K562 (cell line): Measurements from ENCODE around the gene OBSCN. TPM values are rescaled to one million over a fixed set of nuclear protein-coding genes. Genes with fewer than 3 reads are reported as not detected.

Experiments used
- ATAC-seq: fragments of 200-7000 bp; cut with Tn5 transposase; 3 replicates; pipeline ENCODE4 v1.9.1; 2020; ENCODE audit warnings: moderate library complexity
- BruUV-seq: library from RNA; stranded (reverse); fragments of 400-500 nt; replicated peaks from 2 replicates; lab custom pipeline; 2021; lab: Mats Ljungman, UMichigan
- CTCF ChIA-PET: fragments of 300-600 bp; formaldehyde crosslinking; extraction: SDS; loops from one replicate; lab custom pipeline; 2021; ENCODE audit warnings: low intra/inter-chr PET ratio; lab: Yijun Ruan, JAX
- POLR2A ChIA-PET: fragments of 300-600, 350-650 bp; sonication (Branson Sonifier 250); formaldehyde crosslinking; extraction: SDS; loops from one replicate; lab custom pipeline; 2021; ENCODE audit warnings: antibody characterized with exemption, inconsistent platforms; lab: Yijun Ruan, JAX
- DNase-seq, 4 experiments: peaks; one replicate each; pipeline versions ENCODE4 v3.0.0 to v3.0.0-alpha.2; 2011 to 2018; ENCODE audit warnings: low spot score in 3 of 4, mixed read lengths in 3 of 4; ENCODE audit errors: extremely low read depth in 1 of 4
- FAIRE-seq: peaks from 2 replicates; lab custom pipeline; 2011; peaks lifted over from hg19 to GRCh38; lab: Jason Lieb, UNC
- H2AFZ ChIP-seq: 2 replicates; pipeline ENCODE4 v1.6.0; 2011; ENCODE audit warnings: low read depth, low read length, control low read depth, inconsistent platforms
- H3K27ac ChIP-seq: fragments of 200-600 bp; 3 replicates; pipeline ENCODE4 v1.8.0; 2011; ENCODE audit warnings: low read depth, mild to moderate bottlenecking, control low read depth, inconsistent platforms, low read length, moderate library complexity, mixed read lengths; ENCODE audit errors: extremely low read depth
- H3K27me3 ChIP-seq, 2 experiments: fragments of 300-600 bp in 1 of 2; 2 replicates in 1 of 2; 3 replicates in 1 of 2; pipeline versions ENCODE4 v1.6.0 to v1.8.0; 2011; ENCODE audit warnings: inconsistent platforms in 2 of 2, low read length in 2 of 2, mild to moderate bottlenecking in 1 of 2, mixed read lengths in 1 of 2, moderate library complexity in 1 of 2; ENCODE audit not compliant: control insufficient read depth in 2 of 2, insufficient read depth in 2 of 2
- H3K36me3 ChIP-seq: fragments of 300-600 bp; 3 replicates; pipeline ENCODE4 v1.8.0; 2011; ENCODE audit warnings: mild to moderate bottlenecking, low read length, inconsistent platforms; ENCODE audit not compliant: control insufficient read depth, insufficient read depth
- H3K4me1 ChIP-seq, 2 experiments: fragments of 200-600 bp in 1 of 2; replicated peaks in 1 of 2; 2 replicates in 1 of 2; 3 replicates in 1 of 2; pipeline versions ENCODE4 v1.5.1 to v1.8.0; 2011; ENCODE audit warnings: inconsistent platforms in 2 of 2, low read length in 2 of 2, mild to moderate bottlenecking in 1 of 2, mixed read lengths in 1 of 2, moderate library complexity in 1 of 2; ENCODE audit not compliant: control insufficient read depth in 2 of 2, insufficient read depth in 2 of 2
- H3K4me2 ChIP-seq: 2 replicates; pipeline ENCODE4 v1.6.1; 2011; ENCODE audit warnings: low read length, control low read depth, inconsistent platforms, mixed read lengths; ENCODE audit not compliant: insufficient read depth
- H3K4me3 ChIP-seq: fragments of 200-600 bp; sonication (generic), shearing (Covaris generic); 2 replicates; pipeline ENCODE4 v1.5.1; 2016; ENCODE audit warnings: control low read depth, inconsistent platforms
- H3K79me2 ChIP-seq: fragments of 200-600 bp; 3 replicates; pipeline ENCODE4 v1.8.0; 2011; ENCODE audit warnings: low read length, inconsistent platforms; ENCODE audit not compliant: control insufficient read depth, insufficient read depth
- H3K9ac ChIP-seq, 2 experiments: 2 replicates each; pipeline versions ENCODE4 v1.6.0 to v1.6.1; 2011; ENCODE audit warnings: low read depth in 2 of 2, low read length in 2 of 2, control low read depth in 1 of 2, inconsistent platforms in 1 of 2, mild to moderate bottlenecking in 1 of 2, mixed read lengths in 1 of 2; ENCODE audit not compliant: insufficient read depth in 1 of 2
- H3K9me1 ChIP-seq: one replicate; pipeline ENCODE4 v1.6.0; 2011; ENCODE audit warnings: inconsistent platforms, mild to moderate bottlenecking, low read length, moderate library complexity; ENCODE audit not compliant: control insufficient read depth, insufficient read depth
- H3K9me3 ChIP-seq: replicated peaks from 2 replicates; pipeline ENCODE4 v1.5.1; 2011; ENCODE audit warnings: low read depth, low read length, inconsistent platforms; ENCODE audit not compliant: control insufficient read depth, insufficient read depth
- H4K20me1 ChIP-seq: replicated peaks from 2 replicates; pipeline ENCODE4 v1.6.1; 2011; ENCODE audit warnings: low read length, inconsistent platforms, mixed read lengths; ENCODE audit not compliant: control insufficient read depth, insufficient read depth
- CBX3 ChIP-seq, 2 experiments: IDR thresholded peaks; 1 replicate in 1 of 2; 2 replicates in 1 of 2; pipeline ENCODE4 v1.6.1; 2012; ENCODE audit warnings: inconsistent platforms in 2 of 2, low read length in 2 of 2, borderline replicate concordance in 1 of 2, control low read depth in 1 of 2
- CBX5 ChIP-seq: IDR thresholded peaks from 2 replicates; pipeline ENCODE4 v1.6.1; 2014; ENCODE audit warnings: low read depth, borderline replicate concordance
- KLF10 ChIP-seq: fragments of 250-450 bp; sonication (Bioruptor Pico); IDR thresholded peaks from 2 replicates; pipeline ENCODE4 v1.6.1; 2021; ENCODE audit warnings: matching md5 sums
- TRIM28 ChIP-seq: fragments of 450-650 bp; IDR thresholded peaks from 2 replicates; pipeline ENCODE4 v1.6.1; 2017
- XRCC3 ChIP-seq: fragments of 450-650 bp; IDR thresholded peaks from 2 replicates; pipeline ENCODE4 v1.6.1; 2017; ENCODE audit warnings: mild to moderate bottlenecking, moderate library complexity
- ZFP1 ChIP-seq: fragments of 450-650 bp; formaldehyde crosslinking; IDR thresholded peaks from 2 replicates; pipeline ENCODE4 v1.4.0; 2020; ENCODE audit warnings: mild to moderate bottlenecking, mixed read lengths
- ZNF431 ChIP-seq: sonication (generic); formaldehyde crosslinking; IDR thresholded peaks from 2 replicates; pipeline ENCODE4 v1.8.0; 2022; ENCODE audit warnings: mild to moderate bottlenecking, missing genetic modification reagents
- in situ Hi-C: fragments of 300-500 bp; cut with MboI; formaldehyde crosslinking; loops from 4 replicates; pipeline ENCODE4 v1.15.0; 2018; ENCODE audit warnings: inconsistent platforms, mixed read lengths
- intact Hi-C: fragments of 100-400 bp; cut with micrococcal nuclease; formaldehyde crosslinking; loops from 2 replicates; pipeline ENCODE4 v1.14.2; 2022
- polyA plus RNA-seq, 8 experiments: library from polyadenylated mRNA; depleted of rRNA in 4 of 8; stranded (reverse) in 5 of 8; unstranded in 3 of 8; fragments of >200 nt; fragmentation: Nextera tagmentation in 2 of 8; fragmentation: Illumina TruSeq in 1 of 8; extraction: Ambion mirVana in 2 of 8; extraction: Trizol in 1 of 8; gene quantifications; 2 replicates each; pipeline versions ENCODE4 v1.2.1 to v1.2.3, GENCODE V29; 2011 to 2014; ENCODE audit warnings: inconsistent platforms in 1 of 8, missing spikeins in 1 of 8
- total RNA-seq, 7 experiments: library from RNA; depleted of rRNA in 6 of 7; stranded (reverse); fragments of >200 nt in 6 of 7; fragmentation: Illumina TruSeq in 2 of 7; extraction: Trizol in 2 of 7; gene quantifications; 2 replicates each; pipeline versions ENCODE4 v1.2.1 to v1.2.3, GENCODE V29; 2011 to 2021; ENCODE audit warnings: low replicate concordance in 1 of 7
- TF ChIP-seq, protein P1 (sequence below): fragments of 250-450 bp; sonication (Bioruptor Pico); IDR thresholded peaks from 2 replicates; pipeline ENCODE4 v1.5.1; 2021; ENCODE audit warnings: mild to moderate bottlenecking
- TF ChIP-seq, protein P2 (sequence below): fragments of 450-650 bp; IDR thresholded peaks from 2 replicates; pipeline ENCODE4 v1.6.1; 2018; ENCODE audit warnings: mild to moderate bottlenecking, low read depth; ENCODE audit not compliant: partially characterized antibody

OBSCN gene
- total and polyA plus RNA-seq, 9 of the 15 experiments (the other 6 are each of a cell fraction or from before 2014, with no cell fraction given): 0.18 to 19.7 (median 3.6) TPM

DNA sequence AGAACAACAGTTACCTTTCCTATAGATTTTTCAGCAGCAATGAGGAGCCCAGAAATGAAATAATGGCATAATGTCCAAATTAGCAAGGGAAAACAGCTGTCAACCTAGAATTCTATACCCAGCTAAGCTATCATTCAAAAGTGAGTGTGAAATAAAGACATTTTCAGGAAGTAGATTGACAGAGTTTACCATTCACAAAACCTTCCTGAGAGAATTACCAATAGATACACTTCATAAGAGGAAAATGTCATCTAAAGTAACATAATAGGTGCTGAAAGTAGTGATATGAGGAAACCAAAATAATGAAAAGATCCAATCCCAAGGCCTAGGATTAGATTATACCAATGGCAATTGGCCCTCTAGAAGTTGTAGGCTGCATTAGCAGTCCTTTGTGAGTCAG is 34.6 kb downstream of the OBSCN start:
- ATAC-seq: no peak

More for the DNA sequence above, 34.6 kb downstream of the OBSCN start:
- H3K27me3 ChIP-seq: no peaks in the 10 kb centered on the region
- no peak overlapping the region for H2AFZ ChIP-seq
- CTCF ChIA-PET: no interaction called here
- no peak overlapping the region for H3K4me3 ChIP-seq
- no peak overlapping the region for H3K27ac ChIP-seq
- no peak overlapping the region for H3K4me2 ChIP-seq
- H3K9ac ChIP-seq: no peak overlapping the region
- H3K36me3 ChIP-seq: peaks cover 12% of the 10 kb centered on the region; the same call in 1 of the 3 replicates
- H4K20me1 ChIP-seq: no peaks in the 10 kb centered on the region
- peaks cover 23% of the 10 kb centered on the region for H3K9me3 ChIP-seq
- no peak for TF ChIP-seq KLF10 (CRISPR knock-in tag)
- peak; percentile 97 for TF ChIP-seq TRIM28
- TF ChIP-seq ZFP1 (CRISPR knock-in tag): peak; percentile 99
- TF ChIP-seq, protein P1, sequence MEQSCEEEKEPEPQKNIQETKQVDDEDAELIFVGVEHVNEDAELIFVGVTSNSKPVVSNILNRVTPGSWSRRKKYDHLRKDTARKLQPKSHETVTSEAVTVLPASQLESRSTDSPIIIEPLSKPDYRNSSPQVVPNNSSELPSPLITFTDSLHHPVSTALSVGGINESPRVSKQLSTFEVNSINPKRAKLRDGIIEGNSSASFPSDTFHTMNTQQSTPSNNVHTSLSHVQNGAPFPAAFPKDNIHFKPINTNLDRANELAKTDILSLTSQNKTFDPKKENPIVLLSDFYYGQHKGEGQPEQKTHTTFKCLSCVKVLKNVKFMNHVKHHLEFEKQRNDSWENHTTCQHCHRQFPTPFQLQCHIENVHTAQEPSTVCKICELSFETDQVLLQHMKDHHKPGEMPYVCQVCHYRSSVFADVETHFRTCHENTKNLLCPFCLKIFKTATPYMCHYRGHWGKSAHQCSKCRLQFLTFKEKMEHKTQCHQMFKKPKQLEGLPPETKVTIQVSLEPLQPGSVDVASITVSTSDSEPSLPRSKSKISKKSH (CRISPR knock-in tag): 0 out of 2 replicates have a peak, but pooled peaks have one; percentile 16
- peak; percentile 55; the same call in 1 of the 2 replicates for TF ChIP-seq CBX5
- no peak for TF ChIP-seq ZNF431 (CRISPR knock-in tag)
- TF ChIP-seq, protein P2, sequence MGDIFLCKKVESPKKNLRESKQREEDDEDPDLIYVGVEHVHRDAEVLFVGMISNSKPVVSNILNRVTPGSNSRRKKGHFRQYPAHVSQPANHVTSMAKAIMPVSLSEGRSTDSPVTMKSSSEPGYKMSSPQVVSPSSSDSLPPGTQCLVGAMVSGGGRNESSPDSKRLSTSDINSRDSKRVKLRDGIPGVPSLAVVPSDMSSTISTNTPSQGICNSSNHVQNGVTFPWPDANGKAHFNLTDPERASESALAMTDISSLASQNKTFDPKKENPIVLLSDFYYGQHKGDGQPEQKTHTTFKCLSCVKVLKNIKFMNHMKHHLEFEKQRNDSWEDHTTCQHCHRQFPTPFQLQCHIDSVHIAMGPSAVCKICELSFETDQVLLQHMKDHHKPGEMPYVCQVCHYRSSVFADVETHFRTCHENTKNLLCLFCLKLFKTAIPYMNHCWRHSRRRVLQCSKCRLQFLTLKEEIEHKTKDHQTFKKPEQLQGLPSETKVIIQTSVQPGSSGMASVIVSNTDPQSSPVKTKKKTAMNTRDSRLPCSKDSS: peak; percentile 80
- peak; percentile 80 for TF ChIP-seq XRCC3
- peak in 1 of 2 experiments; percentile 95; a peak in 2 of 3 replicates for TF ChIP-seq CBX3 (IDR thresholded peaks at IDR 0.05; ENCODE audit: borderline replicate concordance in 1 of 2, low read length in 2 of 2)
- H3K9me1 ChIP-seq: no peaks in the 10 kb centered on the region
- POLR2A ChIA-PET: no interaction called here
- FAIRE-seq (no peak), DNase-seq (no peak)
- intact Hi-C loops: no loop called here
- H3K79me2 ChIP-seq: no peaks in the 10 kb centered on the region
- in situ Hi-C loops: no loop called here
- no peaks in the 10 kb centered on the region for H3K4me1 ChIP-seq
- no TSS peak for BruUV-seq
